CD4-positive, alpha-beta T cell treated with Interleukin-2 at 100 ng/mL for 4 hours (primary cell): Measurements from ENCODE around the gene METTL1.

Experiments used
- DNase-seq: peaks from one replicate; pipeline ENCODE4 v3.0.0-alpha.2; 2020; ENCODE audit warnings: low spot score

Gene METTL1

DNA sequence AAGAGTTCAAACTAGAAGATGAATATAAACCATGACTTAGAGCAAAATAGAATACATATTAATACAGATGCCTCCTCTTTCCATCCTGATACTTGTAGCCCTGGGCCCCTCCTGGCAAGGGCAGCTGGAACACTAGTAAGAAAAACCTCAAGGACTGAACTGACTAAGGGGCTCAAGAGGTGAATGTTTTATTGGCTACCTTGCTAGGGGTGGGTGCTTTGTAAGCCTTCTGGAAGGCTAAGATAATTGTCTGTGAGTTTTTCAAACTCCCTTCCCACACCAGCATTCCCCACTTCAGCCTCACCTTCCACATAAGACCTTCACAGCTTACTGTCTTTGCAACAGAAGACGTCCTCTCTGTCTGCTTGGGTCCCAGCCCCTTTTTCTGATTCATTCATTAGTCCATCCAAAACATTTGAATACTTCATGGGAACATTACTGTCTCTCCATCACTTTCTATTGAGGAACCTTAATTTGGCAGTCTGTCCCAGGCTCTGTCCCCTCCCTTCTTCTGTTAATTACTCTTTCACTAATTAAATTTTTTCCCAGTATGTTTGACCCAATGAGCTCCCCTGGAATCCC is 18.1 kb downstream of the METTL1 start:
- no peak for DNase-seq

DNA sequence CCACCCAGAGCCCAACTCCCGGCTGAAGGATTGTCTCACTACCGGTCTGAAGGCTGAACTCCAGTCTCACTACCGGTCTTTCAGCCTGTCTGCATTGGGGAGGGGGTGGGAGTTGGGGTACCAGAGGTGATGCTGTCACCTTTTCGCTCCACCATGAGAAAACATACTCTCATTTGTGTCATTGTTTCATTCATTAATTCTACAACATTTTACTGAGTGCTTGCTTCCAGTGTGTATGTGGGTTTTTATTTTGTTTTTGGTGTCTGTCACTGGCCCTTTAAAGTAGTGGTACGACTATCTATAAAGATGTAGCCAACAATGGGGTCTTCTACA is 19.3 kb downstream of the METTL1 start:
- DNase-seq = no peak

DNA sequence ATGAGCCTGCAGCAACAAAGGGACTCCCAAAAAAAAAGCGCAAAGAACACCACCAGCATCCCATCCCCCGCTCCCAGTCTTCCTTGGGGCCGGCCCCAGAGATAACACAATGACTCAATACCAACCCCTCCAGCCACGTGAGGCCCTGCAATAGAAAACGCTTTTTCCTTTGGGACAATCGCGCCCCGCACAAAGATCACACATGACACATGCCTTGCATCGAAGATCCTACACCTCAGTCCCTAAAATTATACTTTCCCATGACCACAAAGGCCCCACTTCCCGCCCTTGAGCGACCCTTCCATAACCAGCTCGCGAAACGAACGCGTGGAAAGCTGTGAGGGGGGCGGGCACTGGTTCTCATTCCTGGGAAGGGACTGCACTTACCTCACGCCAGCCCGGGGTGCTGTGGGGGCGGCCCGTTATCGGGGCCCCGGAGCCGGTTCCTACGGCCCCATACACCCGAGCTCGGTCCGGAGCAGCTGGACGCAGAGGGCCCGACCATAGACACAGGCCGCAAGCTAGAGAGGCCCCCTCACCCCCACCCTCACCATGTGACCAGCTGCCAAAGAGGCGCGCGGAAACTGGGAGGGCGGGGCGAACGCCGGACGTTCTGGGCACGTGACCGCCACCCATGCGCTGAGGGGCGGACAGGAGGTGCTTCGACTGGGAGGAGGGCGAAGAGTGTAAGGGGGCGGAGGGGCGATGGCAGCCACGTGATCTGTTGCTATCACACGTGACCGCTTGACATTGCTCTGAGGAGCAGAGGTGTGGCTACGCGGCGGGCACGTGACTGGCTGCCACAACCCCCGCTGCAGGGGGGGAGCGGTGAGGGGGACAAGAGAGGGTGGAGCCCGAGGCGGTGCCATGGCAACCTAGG is 19.9 kb downstream of the METTL1 start, which contains the start of gene CDK4:
Gene CDK4, minus strand, starts transcription at position 523 of the 880 bp plus-strand sequence. CDS start 593 bp downstream, outside the sequence.
- peak; percentile 99 for DNase-seq

DNA sequence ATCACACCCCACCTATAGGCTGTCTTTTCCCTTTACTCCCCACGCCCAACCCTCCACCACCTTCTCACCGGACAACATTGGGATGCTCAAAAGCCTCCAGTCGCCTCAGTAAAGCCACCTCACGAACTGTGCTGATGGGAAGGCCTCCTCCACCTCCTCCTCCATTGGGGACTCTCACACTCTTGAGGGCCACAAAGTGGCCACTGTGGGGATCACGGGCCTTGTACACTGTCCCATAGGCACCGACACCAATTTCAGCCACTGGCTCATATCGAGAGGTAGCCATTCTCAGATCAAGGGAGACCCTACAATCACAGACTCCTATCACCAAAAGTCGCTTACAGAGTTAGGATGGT is 20.5 kb downstream of the METTL1 start:
- DNase-seq = no peak

DNA sequence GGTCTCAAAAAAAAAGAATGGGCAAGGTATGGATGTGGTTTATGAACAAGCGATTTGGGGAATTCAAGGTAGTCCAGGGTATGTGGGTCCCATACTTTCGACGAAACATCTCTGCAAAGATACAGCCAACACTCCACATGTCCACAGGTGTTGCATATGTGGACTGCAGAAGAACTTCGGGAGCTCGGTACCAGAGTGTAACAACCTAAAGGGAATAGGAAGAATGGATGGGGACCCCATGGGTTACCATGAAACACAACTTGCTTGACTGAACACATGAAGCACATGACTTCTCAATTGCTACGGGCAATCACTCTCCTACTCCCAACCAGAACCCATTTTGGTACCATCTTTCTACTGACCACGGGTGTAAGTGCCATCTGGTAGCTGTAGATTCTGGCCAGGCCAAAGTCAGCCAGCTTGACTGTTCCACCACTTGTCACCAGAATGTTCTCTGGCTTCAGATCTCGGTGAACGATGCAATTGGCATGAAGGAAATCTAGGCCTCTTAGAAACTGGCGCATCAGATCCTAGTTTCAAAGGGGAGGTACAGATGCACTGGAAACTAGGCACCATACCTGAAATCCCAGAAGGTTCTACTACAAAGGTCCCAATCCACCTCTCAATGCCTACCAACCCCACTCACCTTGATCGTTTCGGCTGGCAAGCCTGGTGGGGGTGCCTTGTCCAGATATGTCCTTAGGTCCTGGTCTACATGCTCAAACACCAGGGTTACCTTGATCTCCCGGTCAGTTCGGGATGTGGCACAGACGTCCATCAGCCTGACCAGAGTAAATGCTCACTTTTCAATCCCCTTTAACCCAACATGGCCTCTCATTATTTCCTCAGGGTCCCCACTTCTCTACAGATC is 21.1 kb downstream of the METTL1 start:
- no peak for DNase-seq

DNA sequence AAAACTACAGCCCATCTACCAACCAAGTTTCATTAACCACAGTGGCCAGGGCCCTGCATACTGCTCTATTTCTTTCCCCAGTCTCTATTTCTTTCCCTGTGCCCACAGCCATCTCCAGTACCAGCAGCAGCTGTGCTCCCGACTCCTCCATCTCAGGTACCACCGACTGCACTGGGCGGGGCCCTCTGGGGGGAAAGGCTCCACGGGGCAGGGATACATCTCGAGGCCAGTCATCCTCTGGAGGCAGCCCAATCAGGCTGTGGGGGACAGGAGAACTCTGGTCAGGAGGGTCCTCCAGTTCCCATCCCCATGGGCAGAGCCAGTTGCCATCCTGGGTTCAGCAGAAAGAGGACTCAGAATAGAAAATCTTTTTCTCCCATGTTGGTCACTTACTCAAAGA is 22.8 kb downstream of the METTL1 start:
- DNase-seq = no peak

DNA sequence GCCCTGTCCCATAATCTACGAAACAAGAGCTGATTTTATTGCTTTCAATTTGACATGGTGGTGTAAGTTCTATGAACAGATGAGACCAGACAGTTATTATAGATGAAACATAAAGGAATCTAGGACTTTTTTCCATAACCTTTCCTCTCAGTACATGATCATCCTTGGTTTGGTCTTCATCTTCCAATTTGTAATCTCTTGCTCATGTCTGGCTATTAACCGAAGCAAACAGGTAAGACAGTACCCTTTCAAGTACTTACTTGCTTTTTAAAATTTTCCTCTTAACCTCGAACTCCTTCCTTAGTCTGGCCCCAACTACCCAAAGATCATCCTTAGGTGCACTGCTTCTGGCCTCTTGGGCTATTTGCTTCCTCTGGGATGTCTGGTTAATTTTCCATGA is 25.9 kb downstream of the METTL1 start:
- DNase-seq = no peak

DNA sequence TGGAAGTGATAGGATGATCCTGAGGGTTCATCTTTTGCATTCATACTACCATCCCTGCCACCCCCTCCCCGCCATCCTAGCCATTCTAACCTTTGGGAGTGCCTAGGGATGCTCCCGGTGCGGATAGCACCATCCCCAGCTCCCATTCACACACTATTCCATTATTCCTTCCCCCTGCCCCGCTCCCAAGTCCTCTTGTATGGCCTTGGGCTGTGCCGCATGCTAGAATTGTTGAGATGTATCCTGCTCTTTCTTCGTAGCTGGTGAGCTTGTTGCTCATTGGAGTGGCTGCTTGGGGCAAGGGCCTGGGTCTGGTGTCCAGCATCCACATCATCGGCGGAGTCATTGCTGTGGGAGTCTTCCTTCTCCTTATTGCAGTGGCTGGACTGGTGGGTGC is 26.4 kb downstream of the METTL1 start:
- DNase-seq = no peak

DNA sequence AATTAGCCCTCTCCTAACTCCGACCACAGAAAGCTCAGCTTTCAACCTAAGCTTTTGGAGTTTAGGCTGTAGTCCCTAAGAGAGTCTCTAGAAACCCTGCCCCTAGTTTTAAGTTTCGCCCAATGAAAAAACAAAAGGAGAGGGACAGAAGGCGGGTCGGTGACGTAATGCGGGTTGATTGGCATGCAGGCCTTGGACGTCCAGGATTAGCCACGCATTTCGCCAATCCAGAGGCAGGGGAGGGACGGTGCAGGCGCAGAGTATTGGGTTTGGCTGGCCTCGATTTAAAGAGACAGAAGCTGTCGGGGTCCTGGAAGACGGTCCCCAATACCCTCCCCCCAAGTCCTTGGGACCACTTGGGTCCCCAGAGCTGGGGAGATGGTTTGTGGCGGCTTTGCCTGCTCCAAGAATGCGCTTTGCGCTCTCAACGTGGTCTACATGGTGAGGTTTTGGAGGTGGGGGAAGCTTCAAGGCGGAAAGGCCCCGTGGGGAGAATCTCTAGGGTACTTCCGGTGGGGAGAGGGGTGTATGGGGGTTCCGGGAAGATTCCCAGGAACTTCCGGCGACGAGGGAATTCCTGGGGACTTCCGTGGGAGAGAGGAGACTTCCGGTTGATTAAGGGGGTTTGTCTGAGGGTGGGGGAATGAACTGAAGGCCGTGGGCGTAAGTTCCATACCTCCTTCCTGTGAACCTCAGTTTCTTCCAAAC is 27.0 kb downstream of the METTL1 start, which contains the start of gene TSPAN31:
Gene TSPAN31, plus strand, starts transcription at position 263 of the 708 bp plus-strand sequence. Its CDS starts 116 bp downstream, at position 379.
- peak; percentile 96 for DNase-seq

DNA sequence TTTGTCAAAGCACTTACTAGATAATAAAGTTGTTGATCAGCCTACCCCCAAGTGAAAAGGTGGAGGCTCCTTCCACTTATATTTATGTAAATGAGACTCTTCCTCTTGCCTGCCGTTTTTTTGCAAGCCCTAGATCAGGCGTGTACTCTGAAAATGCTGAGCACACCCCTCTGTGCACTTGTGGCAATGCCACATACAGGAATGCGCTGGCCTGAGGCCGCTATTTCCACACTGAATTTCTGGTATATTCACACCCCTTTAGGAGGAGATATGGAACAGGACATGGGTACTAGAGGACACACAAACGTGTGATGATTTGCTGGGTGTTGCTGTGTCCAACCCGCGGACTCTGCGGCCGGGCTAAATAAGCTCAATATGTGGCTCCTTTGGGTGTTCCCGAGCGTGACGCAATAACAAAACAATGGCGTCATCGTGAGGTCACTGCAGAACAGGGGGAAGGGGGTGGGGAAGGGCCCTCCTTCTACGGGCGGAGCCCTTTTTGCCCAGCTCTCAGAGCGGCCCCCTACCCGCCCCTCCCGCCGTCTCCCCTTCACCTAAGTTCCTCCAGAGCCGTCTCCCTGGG is 27.6 kb downstream of the METTL1 start:
- DNase-seq = peak; percentile 70

DNA sequence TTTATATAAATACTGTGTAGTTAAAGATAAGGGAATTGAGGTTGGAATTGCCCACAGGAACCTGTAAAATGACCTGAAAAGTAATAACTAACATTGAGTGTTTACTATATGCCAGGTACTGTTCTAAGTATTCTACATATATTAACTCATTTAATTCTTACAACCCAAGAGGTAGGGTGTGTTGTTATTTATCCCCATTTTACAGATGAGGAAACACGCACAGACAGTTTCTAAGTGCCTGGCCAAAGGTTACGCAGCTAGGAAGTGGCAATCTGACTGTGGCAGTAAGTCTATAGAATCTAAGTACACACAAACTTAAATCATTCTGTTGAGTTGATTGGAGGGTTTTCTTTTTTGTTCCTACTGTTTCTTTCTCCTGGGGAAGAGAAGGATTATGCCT is 28.1 kb downstream of the METTL1 start:
- DNase-seq = no peak

DNA sequence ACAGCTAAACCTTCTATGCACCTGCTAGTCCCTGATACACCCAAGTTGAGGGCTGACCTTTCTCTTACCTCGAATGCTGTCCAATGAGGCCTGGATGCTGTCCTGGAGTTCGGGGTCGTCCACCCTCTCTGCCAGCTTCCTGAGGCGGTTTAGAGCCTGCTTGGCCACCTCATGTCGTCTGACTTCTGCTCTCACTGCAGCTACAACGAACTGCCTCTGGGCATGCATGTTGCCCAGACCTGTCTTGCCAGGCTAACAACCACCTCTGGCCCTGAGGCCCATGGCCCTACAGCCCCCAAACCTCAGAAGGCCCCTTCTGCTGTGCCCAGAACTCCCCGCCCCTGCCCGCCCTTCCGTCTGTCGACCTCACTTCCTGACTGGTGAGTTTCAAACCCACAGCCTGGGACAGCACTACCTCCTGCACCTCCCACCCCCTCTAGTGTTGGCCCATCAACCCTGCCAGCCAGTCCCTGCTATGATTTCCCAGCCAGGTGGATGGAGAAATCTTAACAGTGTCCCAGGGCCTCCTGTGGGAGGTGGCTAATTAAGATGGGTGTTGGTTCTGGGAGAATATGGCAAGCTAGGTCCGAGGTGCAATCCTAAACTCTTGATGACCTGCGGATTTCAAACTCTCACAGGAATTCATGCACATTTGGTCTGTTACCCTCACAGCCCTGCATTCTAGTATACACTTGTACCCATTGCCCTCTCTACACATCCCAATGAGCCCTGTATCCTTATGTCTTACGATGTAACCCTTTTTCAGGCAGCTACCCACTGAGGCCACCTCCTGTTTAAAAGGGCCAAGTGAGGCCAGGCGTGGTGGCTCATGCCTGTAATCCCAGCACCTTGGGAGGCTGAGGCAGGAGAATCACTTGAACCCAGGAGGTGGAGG is 29.8 kb downstream of the METTL1 start:
- peak; percentile 86 for DNase-seq

DNA sequence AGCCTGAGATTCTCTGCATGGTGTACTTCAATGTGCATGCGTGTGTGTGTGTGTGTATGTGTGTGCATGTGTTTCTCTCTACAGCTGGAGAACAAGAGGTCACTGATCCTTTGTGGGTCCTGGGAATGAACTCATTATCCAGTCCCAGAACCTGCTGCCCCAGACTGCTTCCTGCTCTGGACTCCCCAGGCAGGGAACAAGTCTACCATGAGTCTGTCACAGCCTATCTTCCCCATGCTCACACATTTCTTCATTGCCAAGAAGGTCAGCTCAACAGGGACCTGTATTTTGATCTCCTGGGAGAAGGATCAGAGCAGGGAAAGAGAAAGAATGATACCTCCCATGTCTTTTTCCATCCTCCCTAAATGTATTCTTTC is 30.5 kb downstream of the METTL1 start:
- DNase-seq = no peak

DNA sequence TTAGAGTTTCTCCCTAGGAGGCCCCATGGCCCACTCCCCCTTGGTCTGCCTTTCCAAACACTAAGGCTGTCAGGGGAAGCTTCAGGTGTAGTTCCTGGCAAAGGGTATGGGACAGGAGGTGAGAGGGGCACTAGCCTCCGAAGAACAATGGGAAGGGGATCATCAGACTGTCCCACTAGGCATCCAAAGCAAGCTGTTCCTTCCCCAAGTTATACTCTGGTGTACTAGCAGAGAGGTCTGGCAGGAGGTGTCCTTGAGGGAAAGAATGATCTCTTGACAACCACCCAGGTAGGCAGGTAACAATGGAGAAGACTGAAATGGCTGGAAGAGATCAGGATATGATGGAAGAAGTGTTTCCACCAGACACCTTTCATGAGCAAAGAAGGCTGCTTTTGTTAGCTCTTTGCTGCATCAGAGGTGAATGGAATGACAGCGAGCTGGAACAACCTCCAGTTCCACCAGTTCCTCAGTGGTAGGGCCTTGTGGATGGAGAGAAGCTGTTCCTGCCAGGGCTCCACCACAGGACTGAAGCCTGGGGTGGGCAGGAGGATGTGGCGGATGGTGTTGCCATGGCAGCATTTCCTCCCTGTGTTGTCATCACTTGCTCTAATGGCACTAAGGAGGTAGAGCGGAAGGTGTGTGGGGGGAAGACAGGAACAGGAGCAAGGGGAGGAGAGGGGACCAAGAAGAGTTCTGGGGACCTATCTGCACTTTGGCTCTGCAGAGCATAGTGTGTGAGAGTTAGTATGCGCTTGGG is 31.1 kb downstream of the METTL1 start:
- DNase-seq = peak; percentile 85

DNA sequence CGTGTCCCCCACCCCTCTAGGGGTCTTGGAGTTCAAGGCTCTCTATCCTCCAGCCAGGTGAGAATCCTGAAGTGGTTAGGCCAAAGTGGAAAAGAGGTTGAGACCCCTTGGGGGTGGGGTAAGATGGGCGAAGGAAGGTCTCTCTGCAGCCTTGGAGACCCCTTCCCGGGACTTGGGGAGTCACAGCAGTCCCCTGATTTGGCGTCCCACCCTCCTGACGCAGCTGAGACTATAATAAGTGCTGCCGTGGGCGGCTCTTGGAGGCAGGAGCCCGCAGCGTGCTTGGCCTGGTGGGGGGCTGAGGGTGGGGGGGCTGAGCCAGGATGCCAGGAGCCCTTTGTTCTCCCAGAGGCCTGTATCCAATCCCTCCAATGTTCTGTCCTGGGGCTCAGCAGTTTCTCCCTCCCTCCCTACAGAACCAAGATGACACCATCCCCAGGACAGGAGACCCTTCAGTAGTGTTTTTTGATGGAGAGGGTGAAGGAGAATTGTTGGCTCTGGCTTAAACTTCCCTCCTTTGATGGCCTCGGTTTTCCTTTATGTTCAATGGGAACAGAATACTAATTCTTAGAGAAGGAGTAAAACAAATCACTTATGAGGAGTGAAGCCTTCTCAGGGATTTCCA is 31.9 kb downstream of the METTL1 start:
- DNase-seq = no peak

DNA sequence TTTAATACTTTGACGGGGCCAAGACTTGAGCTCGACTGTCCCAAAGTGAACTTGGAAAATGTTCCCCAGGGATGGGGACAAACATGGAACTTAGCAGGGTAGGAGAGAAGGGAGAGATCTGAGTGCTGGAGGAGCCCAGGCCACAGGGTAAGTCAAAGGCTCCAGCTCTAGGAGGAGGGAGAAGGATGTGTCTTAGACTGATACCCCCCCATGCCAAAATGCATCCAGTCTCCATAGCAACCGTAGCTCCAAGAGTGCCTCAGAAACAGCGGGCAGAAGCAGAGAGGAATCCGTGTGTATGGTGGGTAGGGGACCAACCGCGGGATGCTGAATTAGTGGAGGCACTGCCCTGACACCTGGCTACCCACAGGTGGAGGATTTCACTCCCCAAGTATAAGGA is 32.5 kb downstream of the METTL1 start:
- no peak for DNase-seq

DNA sequence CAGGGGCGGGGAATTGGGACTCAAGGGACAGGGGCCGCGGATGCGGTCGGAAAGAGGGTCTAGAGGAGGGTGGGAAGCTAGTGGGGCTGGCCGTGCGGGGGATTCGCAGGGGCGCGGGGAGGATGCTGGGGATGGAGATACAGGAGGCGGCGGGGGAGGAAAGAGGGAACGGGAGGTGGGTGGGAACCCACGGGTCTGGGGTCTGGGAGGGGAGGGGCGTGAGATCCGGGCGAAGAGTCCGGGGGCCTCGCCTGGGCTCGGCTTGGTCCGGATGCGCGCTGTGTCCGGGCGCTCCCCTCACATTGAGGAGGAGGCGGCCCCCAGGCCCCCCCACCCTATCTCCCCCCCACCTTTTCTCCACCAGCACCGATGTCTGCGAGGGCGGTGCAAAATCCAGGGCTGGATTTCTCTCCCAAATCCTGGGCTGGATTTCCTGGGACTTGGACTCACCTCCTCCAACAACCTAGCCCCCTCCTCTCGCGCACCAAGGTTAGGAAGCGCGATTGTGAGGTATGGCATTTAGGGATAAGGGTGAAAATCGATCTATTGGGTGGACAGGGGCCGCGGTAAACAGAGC is 33.2 kb downstream of the METTL1 start, which contains the start of gene AGAP2:
Gene AGAP2, minus strand, starts transcription at position 82 of the 577 bp plus-strand sequence. CDS start 496 bp downstream, outside the sequence.
- no peak for DNase-seq

DNA sequence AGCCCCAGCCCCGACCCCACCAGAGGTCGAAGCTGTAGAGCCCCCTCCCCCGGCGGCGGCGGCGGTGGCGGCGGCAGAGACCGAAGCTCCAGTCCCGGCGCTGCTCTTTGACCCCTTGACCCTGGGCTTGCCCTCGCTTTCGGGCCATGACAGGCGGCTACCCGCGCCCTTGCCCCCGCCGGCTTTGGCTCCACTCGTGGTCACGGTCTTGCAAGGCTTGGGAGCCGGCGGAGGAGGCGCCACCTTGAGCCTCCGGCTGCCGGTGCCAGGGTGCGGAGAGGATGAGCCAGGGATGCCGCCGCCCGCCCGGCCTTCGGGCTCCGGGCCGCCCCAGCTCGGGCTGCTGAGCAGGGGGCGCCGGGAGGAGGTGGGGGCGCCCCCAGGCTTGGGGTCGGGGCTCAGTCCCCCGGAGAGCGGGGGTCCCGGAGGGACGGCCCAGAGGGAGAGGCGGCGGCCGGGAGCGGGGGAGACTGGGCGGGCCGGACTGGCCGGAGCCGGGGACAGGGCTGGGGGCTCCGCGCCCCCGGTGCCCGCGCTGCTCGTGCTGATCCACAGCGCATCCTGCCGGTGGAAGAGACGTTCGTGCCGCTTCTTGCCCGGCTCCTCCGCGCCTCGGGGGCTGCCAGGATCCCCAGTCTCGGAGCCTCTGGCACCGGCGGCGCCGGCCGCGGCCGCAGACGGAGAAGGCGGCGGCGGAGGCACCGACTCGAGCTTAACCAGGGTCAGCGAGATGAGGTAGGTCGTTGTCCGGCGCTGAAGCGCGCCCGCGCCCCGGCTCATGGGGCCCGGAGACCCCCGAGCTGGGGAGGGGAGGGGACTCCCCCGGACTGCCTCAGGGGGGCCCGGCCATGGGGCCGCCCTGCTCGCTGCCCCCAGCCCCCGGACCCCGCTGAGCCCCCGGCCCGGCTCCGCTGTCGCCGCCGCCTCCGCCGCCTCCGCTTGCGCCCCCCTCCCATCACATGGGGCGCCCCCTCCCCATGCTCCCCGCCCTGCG is 34.1 kb downstream of the METTL1 start:
- no peak for DNase-seq
